Activated CD8-positive, alpha-beta memory T cell treated with anti-CD3 and anti-CD28 coated beads, Interleukin-2, amount 50 U/mL, for 24 hours (primary cell): Measurements from ENCODE around the gene RASGRF1.

Experiments used
- DNase-seq: peaks from one replicate; pipeline ENCODE4 v3.0.0-alpha.2; 2020; ENCODE audit errors: extremely low read depth

The RASGRF1 gene

GRCh38 chr15:79094611-79095021 lies 4.0 kb upstream of the RASGRF1 start:
- DNase-seq: no peak

GRCh38 chr15:79093352-79093935 lies 2.9 kb upstream of the RASGRF1 start:
- no peak for DNase-seq

GRCh38 chr15:79092382-79092781 lies 1.8 kb upstream of the RASGRF1 start:
- no peak for DNase-seq

- no peak for DNase-seq
Observed at GRCh38 chr15:79091204-79091867, 756 bp upstream of the RASGRF1 start.

- DNase-seq: no peak
Observed at GRCh38 chr15:79089890-79090486, 592 bp downstream of the RASGRF1 start.

- DNase-seq: no peak
Observed at GRCh38 chr15:79089331-79089889, 1.2 kb downstream of the RASGRF1 start.

- DNase-seq: no peak
Observed at GRCh38 chr15:79088426-79089205, 2.0 kb downstream of the RASGRF1 start.

GRCh38 chr15:79086814-79087213 lies 3.8 kb downstream of the RASGRF1 start:
- DNase-seq: no peak

GRCh38 chr15:79084308-79084968 lies 6.1 kb downstream of the RASGRF1 start:
- no peak for DNase-seq

GRCh38 chr15:79083154-79083553 lies 7.4 kb downstream of the RASGRF1 start:
- DNase-seq: no peak

GRCh38 chr15:79082363-79083070 lies 8.1 kb downstream of the RASGRF1 start:
- DNase-seq: no peak

GRCh38 chr15:79078763-79079410 lies 11.7 kb downstream of the RASGRF1 start:
- no peak for DNase-seq

GRCh38 chr15:79078003-79078402 lies 12.6 kb downstream of the RASGRF1 start:
- DNase-seq: no peak

GRCh38 chr15:79076661-79077060 lies 13.9 kb downstream of the RASGRF1 start:
- DNase-seq: no peak

- DNase-seq: no peak
Observed at GRCh38 chr15:79075256-79075655, 15.3 kb downstream of the RASGRF1 start.

GRCh38 chr15:79073336-79073735 lies 17.2 kb downstream of the RASGRF1 start:
- DNase-seq: no peak

- DNase-seq: no peak
Observed at GRCh38 chr15:79071901-79072300, 18.7 kb downstream of the RASGRF1 start.

- no peak for DNase-seq
Observed at GRCh38 chr15:79068790-79069189, 21.8 kb downstream of the RASGRF1 start.

GRCh38 chr15:79067969-79068368 lies 22.6 kb downstream of the RASGRF1 start:
- DNase-seq: no peak

GRCh38 chr15:79067072-79067833 lies 23.3 kb downstream of the RASGRF1 start:
- DNase-seq: no peak
